C4-2B (cell line): ENCODE measurements around the gene NPRL2.

Source experiments
- ZFX ChIP-seq: fragments of 450-650 bp; IDR thresholded peaks from 2 replicates; pipeline ENCODE4 v1.6.1; 2017
- TF ChIP-seq, protein P1 (sequence below): fragments of 450-650 bp; conservative IDR thresholded peaks from 2 replicates; pipeline ENCODE4 v1.5.1; 2017; ENCODE audit warnings: mild to moderate bottlenecking

- TF ChIP-seq, protein P1, sequence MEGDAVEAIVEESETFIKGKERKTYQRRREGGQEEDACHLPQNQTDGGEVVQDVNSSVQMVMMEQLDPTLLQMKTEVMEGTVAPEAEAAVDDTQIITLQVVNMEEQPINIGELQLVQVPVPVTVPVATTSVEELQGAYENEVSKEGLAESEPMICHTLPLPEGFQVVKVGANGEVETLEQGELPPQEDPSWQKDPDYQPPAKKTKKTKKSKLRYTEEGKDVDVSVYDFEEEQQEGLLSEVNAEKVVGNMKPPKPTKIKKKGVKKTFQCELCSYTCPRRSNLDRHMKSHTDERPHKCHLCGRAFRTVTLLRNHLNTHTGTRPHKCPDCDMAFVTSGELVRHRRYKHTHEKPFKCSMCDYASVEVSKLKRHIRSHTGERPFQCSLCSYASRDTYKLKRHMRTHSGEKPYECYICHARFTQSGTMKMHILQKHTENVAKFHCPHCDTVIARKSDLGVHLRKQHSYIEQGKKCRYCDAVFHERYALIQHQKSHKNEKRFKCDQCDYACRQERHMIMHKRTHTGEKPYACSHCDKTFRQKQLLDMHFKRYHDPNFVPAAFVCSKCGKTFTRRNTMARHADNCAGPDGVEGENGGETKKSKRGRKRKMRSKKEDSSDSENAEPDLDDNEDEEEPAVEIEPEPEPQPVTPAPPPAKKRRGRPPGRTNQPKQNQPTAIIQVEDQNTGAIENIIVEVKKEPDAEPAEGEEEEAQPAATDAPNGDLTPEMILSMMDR: no peak
- TF ChIP-seq ZFX: no peak
These were observed 6.0 kb upstream of the NPRL2 start for GRCh38 chr3:50356553-50356952.
